Cerebellar cortex (tissue), 1 donor: Measurements from ENCODE around the gene STEAP3.
A peak's percentile ranks its signal among the peaks of the same experiment; 100 is the strongest.

Source experiments
- DNase-seq: peaks from one replicate; pipeline ENCODE4 v3.0.0-alpha.2; 2015; ENCODE audit warnings: low spot score

The STEAP3 gene

GRCh38 chr2:119227346-119227745 is 3.7 kb downstream of the STEAP3 start:
- no peak for DNase-seq

GRCh38 chr2:119228136-119228535 is 4.5 kb downstream of the STEAP3 start:
- no peak for DNase-seq

GRCh38 chr2:119228964-119229363 is 5.3 kb downstream of the STEAP3 start:
- DNase-seq, result no peak

DNA sequence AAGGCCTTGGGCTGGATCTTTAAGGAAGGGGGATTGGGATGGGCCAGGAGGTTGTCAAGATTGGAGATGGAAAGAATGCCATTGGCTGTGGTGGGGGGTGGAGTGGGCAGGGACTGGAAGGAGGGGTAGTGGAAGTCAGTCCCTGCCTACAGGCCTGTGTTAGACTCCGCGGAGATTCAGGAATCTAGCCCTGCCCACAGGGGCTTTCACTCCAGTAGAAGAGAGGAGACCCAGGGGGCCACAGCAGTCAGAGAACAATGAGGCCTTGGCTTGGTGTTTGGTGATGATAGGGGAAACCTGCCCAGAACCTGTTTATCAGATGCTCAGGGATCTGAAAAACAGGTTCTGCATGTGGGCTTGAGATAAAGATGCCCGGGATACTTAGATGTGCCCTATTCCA is 6.1 kb downstream of the STEAP3 start:
- no peak for DNase-seq

DNA sequence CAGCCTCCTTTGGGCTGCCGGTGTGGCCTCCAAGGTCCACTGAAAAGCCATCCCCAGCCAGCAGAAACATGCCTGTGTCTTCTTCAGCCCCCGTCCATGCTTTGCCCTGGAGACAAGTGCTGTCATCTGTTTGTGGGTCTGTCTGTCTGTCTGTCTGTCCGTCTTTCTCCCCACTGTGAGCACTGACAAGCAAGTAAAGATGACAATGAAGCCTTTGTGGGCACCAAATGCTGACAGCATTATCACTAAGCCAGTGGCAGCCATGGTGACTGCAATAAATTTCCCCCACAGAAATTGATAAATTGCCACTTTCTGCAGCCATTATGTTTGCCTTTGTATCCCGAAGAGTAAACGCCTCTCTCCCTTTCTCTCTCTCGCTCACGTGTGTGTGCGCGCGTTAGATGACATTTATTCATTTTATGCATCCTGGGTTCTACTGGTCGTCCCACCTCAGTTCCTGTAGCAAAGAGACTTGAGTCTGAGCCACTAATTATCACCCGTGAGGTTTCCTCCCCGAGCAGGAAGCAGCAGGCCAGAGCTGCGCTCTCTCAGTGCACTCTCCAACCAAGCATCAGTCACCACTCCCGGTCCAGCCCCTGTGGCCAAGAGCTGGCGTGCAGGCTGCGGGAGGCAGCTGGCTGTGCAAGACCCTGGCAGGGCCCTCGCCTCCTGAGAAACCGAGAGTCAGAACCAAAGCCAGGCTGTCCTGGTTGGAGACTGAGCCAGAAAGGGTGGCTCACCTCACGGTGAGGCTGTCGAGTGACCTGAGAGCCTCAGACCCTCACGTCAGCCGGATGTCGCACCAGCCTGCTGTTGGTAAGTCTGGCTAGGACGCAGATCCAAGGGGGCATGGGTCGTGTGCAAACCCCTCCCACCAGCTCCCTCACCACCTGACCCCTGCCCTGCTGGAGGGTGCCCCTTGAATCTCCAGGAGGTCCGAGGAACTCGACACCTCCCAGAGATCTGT is 6.9 kb downstream of the STEAP3 start:
- peak; percentile 15 for DNase-seq

DNA sequence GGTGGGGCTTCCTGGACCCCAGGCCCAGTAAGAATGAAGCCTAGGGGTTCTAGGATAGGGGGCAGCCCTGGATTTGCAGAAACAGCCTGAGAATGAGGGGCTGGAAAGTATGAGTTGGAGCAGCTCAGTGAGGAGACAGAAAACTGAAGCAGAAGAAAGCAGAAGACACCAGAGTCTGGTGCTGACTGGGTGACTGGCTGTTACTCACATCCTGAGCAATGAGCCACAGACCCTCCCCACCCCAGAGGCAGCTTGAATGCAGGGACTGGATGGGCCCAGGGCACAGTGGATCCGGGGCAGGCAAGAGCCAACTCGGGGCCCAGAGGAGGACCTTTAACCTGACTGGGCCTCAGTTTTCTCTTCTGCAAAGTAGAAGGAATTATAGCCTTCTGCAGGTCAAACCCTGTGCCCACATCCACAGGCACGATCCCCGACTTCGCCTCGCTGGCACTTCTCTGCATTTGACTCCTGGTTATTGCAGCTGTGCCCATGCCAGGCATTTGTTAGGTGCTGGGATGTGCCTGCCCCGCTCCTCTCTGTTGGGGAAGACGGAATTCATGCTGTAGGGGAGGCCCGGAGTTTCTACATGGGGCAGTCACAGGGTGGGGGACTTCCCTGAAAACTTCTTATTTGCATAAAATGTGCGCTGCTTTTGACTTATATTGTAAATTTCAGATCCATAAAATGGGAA is 8.5 kb downstream of the STEAP3 start:
- no peak for DNase-seq

DNA sequence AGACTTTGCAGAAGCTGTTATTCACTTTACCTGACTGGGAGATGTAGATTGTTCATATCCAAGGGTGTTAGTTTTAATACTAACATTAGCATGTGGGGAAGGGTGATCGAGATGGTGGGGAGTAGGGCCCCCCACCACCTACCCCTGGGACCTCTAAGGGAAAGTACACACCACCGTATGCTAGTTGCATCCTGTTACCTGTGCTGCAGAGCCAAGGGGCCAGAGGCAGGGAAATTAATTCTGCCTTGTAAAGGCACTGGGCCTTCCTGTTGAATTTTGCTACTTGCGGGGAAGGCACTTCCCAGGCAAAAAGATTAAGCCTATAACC is 9.0 kb downstream of the STEAP3 start:
- DNase-seq, result no peak

DNA sequence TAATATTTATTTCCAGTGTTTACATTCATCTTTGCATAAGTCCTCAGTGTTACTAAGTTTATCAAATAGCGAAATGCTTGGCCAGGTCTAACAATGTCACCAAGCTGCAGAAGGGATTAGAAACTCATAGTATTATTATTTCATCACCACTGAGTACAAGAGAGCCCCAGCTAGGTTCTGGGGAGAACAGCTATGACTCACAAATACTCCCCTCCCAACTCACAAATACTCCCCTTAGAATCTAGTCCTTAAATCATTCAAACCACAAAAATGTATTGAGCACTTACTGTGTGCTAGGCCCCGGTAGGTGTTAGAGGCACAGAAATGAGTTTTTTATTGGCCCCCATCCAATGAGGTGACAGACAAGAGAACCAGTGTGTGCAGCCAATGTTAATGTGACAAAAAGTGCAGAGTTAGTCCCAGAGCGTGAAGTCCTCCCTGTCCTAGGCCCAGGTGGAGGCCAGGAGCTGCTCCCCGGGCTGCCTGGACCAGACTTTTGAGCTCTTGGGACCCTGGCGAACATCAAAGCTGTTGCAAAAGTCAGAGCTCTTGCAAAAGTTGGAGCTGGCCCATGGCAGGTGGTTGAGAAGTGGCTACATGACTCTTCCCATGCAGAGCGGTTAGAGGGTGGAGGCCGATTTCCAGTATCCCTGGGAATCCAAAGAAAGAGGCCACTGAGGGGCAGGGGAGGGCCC is 9.8 kb downstream of the STEAP3 start:
- DNase-seq, result no peak

DNA sequence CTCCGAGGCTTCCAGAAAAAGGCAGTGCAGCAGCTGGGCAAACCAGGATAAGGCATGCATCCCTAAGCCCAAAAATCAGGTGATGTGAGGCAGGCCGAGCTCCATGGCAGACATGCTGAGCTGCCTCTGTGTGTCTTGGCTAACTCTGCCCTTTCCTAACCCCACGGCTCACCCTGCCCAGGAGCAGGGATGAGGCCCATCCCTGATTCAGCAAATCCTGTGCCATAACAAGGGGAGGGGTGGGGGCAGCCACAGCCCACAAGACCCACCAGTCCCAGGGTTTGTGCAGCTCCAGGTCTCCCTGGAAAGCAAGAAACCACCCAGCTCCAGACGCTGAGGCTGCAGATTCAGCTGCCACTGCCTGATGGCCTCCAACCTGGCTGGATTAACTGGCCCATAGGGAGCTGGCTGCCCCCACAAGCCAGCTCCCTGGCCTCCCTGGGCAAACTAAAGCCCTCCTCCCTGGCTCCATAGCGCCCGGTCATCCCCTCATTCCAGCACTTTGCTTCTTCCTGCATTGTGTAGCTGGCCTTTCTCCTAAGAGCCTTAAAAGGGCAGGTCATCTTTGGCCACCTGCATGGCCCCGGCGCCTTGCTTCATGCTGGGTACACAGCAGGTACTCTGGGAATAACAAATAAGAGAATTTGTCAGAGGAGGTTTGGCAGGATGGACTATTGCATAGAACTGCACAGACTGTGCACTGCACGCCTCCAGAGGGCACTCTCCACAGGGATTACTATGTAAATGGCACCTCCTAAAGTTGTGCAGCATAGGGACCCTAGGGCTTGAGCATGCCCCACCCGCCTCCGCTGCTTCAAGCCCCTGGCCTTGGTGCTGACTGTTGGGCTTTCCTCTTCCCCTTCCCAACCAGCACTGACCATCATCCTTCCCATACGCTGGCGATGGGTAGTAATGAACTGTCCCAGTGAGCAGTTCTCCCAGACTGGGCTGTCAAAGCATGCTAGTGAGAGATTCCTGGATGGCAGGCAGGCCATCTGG is 10.7 kb downstream of the STEAP3 start:
- peak; percentile 66 for DNase-seq

- no peak for DNase-seq
Observed at GRCh38 chr2:119236796-119237195, 13.2 kb downstream of the STEAP3 start.

- DNase-seq, result peak; percentile 95
Observed at GRCh38 chr2:119240311-119241204, 16.9 kb downstream of the STEAP3 start.

DNA sequence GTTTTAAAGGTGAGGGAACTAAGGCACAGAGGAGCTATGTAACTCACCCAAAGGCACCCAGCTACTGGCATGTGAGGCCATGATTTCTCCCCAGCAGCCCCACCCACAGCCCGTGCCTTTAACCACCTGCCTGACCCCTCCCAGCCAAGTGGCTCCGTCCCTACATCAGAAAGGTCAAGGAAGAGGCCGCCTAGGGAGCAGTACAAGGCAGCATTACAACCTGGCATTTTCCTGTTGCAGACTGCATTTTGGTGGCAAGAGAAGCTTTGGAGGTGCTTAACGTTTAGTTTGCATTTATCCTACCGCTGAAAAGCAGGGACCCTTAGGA is 17.5 kb downstream of the STEAP3 start:
- no peak for DNase-seq

GRCh38 chr2:119242276-119243119 is 18.9 kb downstream of the STEAP3 start:
- DNase-seq, result no peak

GRCh38 chr2:119243621-119244020 is 20.0 kb downstream of the STEAP3 start:
- DNase-seq, result no peak

DNA sequence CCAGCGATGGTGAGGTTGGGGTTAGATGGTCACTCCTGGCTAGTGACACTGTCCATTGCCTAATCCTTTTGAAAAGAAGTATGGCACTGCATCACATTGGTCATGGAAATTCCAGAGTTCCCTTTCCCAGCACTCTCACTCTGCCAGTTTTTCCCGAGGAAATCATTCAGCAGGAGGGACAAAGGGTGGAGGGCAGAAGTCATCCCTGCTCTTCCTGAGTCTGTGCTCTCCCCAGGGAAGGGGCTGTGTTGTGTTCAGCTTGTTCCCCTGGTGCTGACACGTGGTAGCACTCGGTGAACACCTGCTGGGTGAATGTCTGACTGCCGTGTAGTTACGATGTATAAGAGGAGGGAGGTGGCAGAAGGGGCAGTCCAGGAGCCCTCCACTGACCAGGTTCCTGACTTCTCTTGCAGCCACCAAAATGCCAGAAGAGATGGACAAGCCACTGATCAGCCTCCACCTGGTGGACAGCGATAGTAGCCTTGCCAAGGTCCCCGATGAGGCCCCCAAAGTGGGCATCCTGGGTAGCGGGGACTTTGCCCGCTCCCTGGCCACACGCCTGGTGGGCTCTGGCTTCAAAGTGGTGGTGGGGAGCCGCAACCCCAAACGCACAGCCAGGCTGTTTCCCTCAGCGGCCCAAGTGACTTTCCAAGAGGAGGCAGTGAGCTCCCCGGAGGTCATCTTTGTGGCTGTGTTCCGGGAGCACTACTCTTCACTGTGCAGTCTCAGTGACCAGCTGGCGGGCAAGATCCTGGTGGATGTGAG is 21.6 kb downstream of the STEAP3 start:
- no peak for DNase-seq

GRCh38 chr2:119245841-119246230 is 22.2 kb downstream of the STEAP3 start:
- no peak for DNase-seq

DNA sequence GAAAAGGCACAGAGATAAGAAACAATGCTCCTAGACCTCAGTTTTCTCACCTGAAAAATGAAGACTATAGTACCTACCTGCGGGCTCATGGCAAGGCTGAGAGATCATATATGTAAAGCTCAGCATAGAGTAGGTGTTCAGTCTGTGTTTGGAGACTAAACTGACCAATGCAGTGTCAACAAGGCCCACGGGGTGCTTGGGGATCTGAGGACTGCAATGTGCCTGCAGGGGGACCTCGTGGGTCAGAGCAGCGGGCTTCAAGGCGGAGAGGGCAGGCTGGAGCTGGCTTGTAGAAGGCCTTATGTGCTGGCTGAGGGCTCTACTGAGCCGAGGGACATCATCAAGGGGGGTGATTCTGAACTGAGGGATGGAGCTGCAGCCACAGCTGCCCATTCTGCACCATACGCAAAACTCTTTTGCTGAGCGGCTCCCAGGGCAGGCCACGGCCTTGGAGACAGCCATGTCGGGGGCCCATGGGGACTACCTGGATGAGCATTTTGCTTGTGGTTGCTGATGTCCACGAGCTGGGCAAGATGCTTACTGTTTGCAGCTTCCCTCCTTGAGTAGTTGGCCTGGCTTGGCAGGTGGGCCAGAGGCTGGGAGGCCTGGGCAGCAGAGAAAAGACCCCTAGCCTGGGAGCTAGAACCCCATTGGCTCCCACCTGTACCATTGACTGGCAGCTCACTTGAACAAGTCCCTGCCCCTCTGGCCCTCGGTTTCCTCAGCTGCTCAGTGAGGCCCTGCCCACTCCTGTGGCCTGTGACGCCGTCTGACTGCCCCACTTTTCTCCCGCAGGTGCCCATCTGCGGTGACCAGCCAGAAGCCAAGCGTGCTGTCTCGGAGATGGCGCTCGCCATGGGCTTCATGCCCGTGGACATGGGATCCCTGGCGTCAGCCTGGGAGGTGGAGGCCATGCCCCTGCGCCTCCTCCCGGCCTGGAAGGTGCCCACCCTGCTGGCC is 23.5 kb downstream of the STEAP3 start:
- no peak for DNase-seq

DNA sequence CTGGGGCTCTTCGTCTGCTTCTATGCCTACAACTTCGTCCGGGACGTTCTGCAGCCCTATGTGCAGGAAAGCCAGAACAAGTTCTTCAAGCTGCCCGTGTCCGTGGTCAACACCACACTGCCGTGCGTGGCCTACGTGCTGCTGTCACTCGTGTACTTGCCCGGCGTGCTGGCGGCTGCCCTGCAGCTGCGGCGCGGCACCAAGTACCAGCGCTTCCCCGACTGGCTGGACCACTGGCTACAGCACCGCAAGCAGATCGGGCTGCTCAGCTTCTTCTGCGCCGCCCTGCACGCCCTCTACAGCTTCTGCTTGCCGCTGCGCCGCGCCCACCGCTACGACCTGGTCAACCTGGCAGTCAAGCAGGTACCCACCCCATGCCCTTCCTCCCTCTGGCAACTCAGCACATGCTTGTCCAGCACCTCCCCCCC is 24.2 kb downstream of the STEAP3 start:
- DNase-seq, result no peak
